Measurements from ENCODE around the gene PGF.

The PGF gene

DNA sequence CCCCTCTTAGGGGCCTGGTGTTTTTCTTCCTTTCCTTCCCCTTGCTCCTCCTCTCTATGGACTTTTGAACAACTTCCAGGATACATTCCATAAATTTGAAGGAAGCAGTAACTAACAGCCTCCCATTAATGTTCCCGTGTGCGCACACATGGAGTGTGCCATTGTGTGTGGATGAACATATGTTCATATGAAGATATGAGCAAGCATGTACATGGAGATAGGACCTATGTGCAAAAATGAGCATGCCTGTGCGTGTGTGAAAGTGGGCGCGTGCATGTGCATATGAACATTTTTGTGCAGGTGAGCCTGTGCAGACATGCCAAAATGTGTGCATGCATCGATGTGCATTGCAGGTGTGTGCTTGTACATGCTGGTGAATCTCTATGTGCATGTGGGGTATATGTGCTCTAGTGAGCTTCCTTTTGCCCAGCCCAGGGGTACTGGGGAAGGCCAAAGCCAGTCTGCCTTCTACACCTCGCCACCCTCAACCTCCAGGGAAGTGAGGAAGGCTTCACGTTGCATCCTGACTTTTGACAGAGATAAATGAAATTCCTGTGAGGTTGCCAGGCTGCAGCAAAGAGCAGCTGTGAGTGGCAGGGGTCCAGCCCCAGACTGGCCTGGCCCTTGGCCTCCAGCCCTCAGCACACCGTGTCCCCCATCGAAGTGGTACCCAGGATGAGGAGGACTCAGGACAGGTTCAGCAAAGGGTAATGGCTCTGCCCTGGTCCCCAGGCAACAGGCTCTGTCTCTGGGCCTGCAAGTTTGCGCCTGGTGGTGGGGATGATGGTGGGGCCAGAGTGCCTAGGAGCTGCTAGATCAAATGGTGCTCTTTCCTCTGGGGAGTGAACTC, 21.1 kb upstream of the PGF start:
- Mint-ChIP-seq H3K4me3 (no peak overlapping the region), H3K36me3 (ENCODE audit: low read depth) (no peaks in the 10 kb centered on the region), H3K27me3 (ENCODE audit: low read depth, poor library complexity) (peaks cover 14% of the 10 kb centered on the region), H3K4me1 (peaks cover 74% of the 10 kb centered on the region), H3K9me3 (no peaks in the 10 kb centered on the region), H3K27ac (no peak overlapping the region)
- TF ChIP-seq, protein P1, sequence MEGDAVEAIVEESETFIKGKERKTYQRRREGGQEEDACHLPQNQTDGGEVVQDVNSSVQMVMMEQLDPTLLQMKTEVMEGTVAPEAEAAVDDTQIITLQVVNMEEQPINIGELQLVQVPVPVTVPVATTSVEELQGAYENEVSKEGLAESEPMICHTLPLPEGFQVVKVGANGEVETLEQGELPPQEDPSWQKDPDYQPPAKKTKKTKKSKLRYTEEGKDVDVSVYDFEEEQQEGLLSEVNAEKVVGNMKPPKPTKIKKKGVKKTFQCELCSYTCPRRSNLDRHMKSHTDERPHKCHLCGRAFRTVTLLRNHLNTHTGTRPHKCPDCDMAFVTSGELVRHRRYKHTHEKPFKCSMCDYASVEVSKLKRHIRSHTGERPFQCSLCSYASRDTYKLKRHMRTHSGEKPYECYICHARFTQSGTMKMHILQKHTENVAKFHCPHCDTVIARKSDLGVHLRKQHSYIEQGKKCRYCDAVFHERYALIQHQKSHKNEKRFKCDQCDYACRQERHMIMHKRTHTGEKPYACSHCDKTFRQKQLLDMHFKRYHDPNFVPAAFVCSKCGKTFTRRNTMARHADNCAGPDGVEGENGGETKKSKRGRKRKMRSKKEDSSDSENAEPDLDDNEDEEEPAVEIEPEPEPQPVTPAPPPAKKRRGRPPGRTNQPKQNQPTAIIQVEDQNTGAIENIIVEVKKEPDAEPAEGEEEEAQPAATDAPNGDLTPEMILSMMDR (IDR thresholded peaks at IDR 0.05), result no peak
- no peak for DNase-seq

DNA sequence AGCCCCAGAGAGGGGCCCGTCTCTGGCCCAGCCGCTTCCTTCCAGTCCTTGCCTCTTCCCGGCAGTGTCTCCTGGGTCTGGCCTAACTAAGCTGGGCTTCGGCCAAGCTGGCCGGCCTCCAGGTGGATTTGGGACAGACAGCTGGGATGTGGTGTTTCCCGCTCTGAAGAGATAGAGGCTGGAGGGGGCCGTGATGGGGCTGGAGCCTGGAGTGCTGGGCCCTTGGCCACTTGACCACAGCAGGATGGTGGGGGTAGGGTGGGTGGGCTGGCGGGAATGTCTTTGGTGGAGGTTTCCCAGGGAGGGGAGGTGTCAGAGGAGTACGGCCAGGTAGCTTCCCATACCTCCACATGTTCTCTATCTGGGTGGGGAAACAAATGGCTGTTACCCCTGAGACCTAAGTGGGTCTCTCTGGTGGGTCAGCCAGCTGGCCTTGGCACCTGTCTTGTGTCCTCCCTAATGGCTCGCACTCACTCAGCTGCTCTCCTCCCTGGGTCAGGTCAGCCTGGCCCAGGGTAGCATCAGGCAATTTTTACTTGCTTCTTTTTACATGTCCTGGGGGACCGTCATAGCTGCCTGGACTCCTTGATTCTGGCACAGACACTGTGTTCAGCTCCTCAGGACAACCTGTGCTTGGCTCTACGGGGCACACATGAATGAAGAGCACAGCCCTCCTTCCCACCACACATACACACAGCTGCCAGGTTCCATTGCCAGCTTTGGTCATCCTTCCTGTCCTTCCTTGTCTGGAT, 19.8 kb upstream of the PGF start:
- no peak overlapping the region for H3K27ac Mint-ChIP-seq
- TF ChIP-seq, protein P1 (IDR thresholded peaks at IDR 0.05), result no peak
- no peak overlapping the region for H3K4me3 Mint-ChIP-seq
- no peaks in the 10 kb centered on the region for H3K36me3 Mint-ChIP-seq (ENCODE audit: low read depth)
- H3K9me3 Mint-ChIP-seq, result no peaks in the 10 kb centered on the region
- H3K4me1 Mint-ChIP-seq, result peaks cover 67% of the 10 kb centered on the region
- peaks cover 14% of the 10 kb centered on the region for H3K27me3 Mint-ChIP-seq (ENCODE audit: low read depth, poor library complexity)
- DNase-seq, result no peak

GRCh38 chr14:74974364-74975058, 19.1 kb upstream of the PGF start:
- peaks cover 60% of the 10 kb centered on the region for H3K4me1 Mint-ChIP-seq
- no peak overlapping the region for H3K4me3 Mint-ChIP-seq
- no peaks in the 10 kb centered on the region for H3K36me3 Mint-ChIP-seq (ENCODE audit: low read depth)
- TF ChIP-seq, protein P1 (IDR thresholded peaks at IDR 0.05), result no peak
- H3K27me3 Mint-ChIP-seq (ENCODE audit: low read depth, poor library complexity), result peaks cover 16% of the 10 kb centered on the region
- H3K9me3 Mint-ChIP-seq, result no peaks in the 10 kb centered on the region
- peak; percentile 39 for DNase-seq
- no peak overlapping the region for H3K27ac Mint-ChIP-seq

GRCh38 chr14:74973905-74974363, 18.5 kb upstream of the PGF start:
- no peak for DNase-seq
- H3K27ac Mint-ChIP-seq, result no peak overlapping the region
- peaks cover 22% of the 10 kb centered on the region for H3K27me3 Mint-ChIP-seq (ENCODE audit: low read depth, poor library complexity)
- TF ChIP-seq, protein P1 (IDR thresholded peaks at IDR 0.05), result no peak
- H3K9me3 Mint-ChIP-seq, result no peaks in the 10 kb centered on the region
- H3K4me3 Mint-ChIP-seq, result no peak overlapping the region
- peaks cover 54% of the 10 kb centered on the region for H3K4me1 Mint-ChIP-seq
- H3K36me3 Mint-ChIP-seq (ENCODE audit: low read depth), result no peaks in the 10 kb centered on the region

GRCh38 chr14:74973003-74973653, 17.7 kb upstream of the PGF start:
- H3K4me3 Mint-ChIP-seq, result no peak overlapping the region
- H3K4me1 Mint-ChIP-seq, result peaks cover 46% of the 10 kb centered on the region
- TF ChIP-seq, protein P1 (IDR thresholded peaks at IDR 0.05), result no peak
- peaks cover 20% of the 10 kb centered on the region for H3K27me3 Mint-ChIP-seq (ENCODE audit: low read depth, poor library complexity)
- H3K9me3 Mint-ChIP-seq, result no peaks in the 10 kb centered on the region
- DNase-seq, result no peak
- H3K36me3 Mint-ChIP-seq (ENCODE audit: low read depth), result no peaks in the 10 kb centered on the region
- no peak overlapping the region for H3K27ac Mint-ChIP-seq

Measured in nephron progenitor cell (in vitro differentiated cells).